ENCODE results near the gene AP1AR. TPM values are rescaled to one million over a fixed set of nuclear protein-coding genes. Genes with fewer than 3 reads are reported as not detected.

AP1AR gene
- total RNA-seq, 1 experiment from 2014 or later = 27.6 TPM

DNA sequence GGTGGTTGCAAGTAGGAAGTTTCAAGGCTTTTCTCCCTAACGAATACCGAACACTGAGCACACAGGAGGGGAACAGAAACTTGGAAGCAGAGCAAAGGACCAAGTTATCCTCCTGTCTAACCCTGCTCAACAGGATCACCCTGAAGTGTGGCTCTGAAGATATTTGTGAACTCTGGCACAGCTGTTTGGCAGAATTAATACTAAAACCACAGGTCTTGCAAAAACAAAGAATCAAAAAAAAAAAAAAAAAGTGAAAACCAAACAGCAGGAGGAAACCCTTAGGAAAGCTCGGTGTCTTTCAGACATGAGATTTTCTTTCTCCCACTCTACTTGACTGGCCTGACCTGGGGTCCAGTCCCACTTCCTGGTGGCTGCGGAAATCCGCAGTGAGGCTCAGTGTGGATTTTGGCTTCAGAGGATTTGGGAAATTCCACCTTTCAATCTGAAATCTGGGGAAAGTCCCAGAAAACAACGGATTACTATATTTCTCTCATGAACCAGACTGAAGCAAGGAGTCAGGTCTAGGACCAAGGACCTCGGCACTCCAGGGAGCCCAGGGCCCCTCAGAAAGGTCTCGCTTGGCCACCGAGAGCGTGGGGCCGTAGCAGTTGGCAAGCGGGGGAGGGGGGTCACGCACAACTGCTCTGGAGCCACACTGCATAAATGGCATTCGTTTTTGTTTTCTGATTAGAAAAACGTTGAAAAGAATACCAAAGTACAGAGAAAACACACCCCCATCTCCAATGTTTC is 53.2 kb downstream of the AP1AR start:
- peaks cover 7% of the 10 kb centered on the region; the same call in 1 of the 2 replicates for H3F3A ChIP-seq (ENCODE audit: insufficient read depth, low read depth)
- ChIA-PET POLR2A (ENCODE audit: unreplicated experiment) (interaction anchor here (0.5 to 0.6 kb wide), 2 partner anchors 14 to 178 kb away, joined by 3 to 5 read pairs; no protein-coding TSS in a partner anchor), CTCF (no interaction called here)
- H4K20me1 ChIP-seq (ENCODE audit: insufficient read depth) = no peaks in the 10 kb centered on the region
- peak; percentile 16 to 72 for DNase-seq
- TF ChIP-seq, protein P1, sequence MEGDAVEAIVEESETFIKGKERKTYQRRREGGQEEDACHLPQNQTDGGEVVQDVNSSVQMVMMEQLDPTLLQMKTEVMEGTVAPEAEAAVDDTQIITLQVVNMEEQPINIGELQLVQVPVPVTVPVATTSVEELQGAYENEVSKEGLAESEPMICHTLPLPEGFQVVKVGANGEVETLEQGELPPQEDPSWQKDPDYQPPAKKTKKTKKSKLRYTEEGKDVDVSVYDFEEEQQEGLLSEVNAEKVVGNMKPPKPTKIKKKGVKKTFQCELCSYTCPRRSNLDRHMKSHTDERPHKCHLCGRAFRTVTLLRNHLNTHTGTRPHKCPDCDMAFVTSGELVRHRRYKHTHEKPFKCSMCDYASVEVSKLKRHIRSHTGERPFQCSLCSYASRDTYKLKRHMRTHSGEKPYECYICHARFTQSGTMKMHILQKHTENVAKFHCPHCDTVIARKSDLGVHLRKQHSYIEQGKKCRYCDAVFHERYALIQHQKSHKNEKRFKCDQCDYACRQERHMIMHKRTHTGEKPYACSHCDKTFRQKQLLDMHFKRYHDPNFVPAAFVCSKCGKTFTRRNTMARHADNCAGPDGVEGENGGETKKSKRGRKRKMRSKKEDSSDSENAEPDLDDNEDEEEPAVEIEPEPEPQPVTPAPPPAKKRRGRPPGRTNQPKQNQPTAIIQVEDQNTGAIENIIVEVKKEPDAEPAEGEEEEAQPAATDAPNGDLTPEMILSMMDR (conservative IDR thresholded peaks at IDR 0.05) = no peak
- TF ChIP-seq EZH2 (IDR thresholded peaks at IDR 0.05; ENCODE audit: low read depth) = no peak
- peak overlapping the region; percentile 100 for H2AFZ ChIP-seq
- H3K9me2 ChIP-seq (ENCODE audit: insufficient read depth) = no peaks in the 10 kb centered on the region
- no peaks in the 10 kb centered on the region; the same call in 1 of the 2 replicates for H3K36me3 ChIP-seq (ENCODE audit: low read depth)
- H3K9me3 ChIP-seq (ENCODE audit: insufficient read depth, low read depth) = no peaks in the 10 kb centered on the region
- intact Hi-C loops (cut with micrococcal nuclease; ENCODE audit: unreplicated experiment) = no loop called here
- peak overlapping the region; percentile 40 for H3K27ac ChIP-seq
- peaks cover 15% of the 10 kb centered on the region for H3K4me1 ChIP-seq (replicated peaks; ENCODE audit: insufficient read depth)
- peaks cover 54% of the 10 kb centered on the region for H3K79me2 ChIP-seq (ENCODE audit: low read depth)
- peak overlapping the region; percentile 89 for H3K4me2 ChIP-seq
- no peaks in the 10 kb centered on the region for H3K27me3 ChIP-seq (ENCODE audit: insufficient read depth, low read depth)
- peak overlapping the region; percentile 79 for H3K4me3 ChIP-seq
- TSS peak; percentile 65 for BruUV-seq (replicated peaks)

DNA sequence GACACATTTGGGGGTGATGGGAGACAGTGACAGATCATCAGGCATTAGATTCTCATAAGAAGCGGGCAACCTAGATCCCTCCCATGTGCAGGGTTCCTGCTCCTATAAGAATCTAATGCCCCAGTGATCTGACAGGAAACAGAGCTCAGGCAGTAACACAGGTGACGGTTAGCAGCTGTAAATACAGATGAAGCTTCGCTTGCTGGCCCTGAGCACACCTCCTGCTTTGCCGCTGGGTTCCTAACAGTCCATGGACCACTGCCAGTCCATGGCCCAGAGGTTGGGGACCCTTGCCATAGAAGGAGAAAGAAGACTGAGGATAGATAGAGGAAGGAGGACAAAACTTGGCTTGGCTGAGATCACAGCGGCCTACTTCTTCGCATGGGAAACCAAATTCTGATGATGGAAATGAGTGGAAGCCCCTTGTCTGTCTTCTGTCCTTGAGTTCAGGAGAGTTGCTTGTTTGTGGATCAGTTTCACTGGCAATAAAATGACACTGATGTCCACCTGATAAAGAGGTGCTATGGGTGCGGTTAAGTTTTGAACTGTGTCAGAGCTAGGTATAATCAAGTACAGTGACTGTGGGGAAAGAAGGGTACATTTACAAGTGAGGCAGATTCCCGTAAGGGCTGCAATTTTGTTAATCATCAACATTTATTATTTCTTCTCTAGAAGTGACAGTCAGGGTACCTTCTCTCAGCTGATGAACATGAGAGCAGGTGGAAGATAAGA is 55.8 kb downstream of the AP1AR start:
- Histone ChIP-seq H3K27me3 (ENCODE audit: insufficient read depth, low read depth) (no peaks in the 10 kb centered on the region), H3K4me1 (replicated peaks; ENCODE audit: insufficient read depth) (peaks cover 15% of the 10 kb centered on the region), H3K36me3 (ENCODE audit: low read depth) (no peaks in the 10 kb centered on the region), H3K79me2 (ENCODE audit: low read depth) (peaks cover 31% of the 10 kb centered on the region), H3K9me2 (ENCODE audit: insufficient read depth) (no peaks in the 10 kb centered on the region), H3F3A (ENCODE audit: insufficient read depth, low read depth) (peaks cover 7% of the 10 kb centered on the region; the same call in 1 of the 2 replicates), H4K20me1 (ENCODE audit: insufficient read depth) (no peaks in the 10 kb centered on the region), H3K27ac (no peak overlapping the region), H3K4me3 (no peak overlapping the region), H2AFZ (no peak overlapping the region), H3K4me2 (no peak overlapping the region), H3K9me3 (ENCODE audit: insufficient read depth, low read depth) (no peaks in the 10 kb centered on the region)
- no peak for TF ChIP-seq EZH2 (IDR thresholded peaks at IDR 0.05; ENCODE audit: low read depth)
- TF ChIP-seq, protein P1 (conservative IDR thresholded peaks at IDR 0.05) = no peak
- no peak for DNase-seq
- BruUV-seq (replicated peaks) = no TSS peak
- intact Hi-C loops (cut with micrococcal nuclease; ENCODE audit: unreplicated experiment) = no loop called here
- ChIA-PET POLR2A (ENCODE audit: unreplicated experiment) (interaction anchor here (0.7 kb wide), 1 partner anchor 1310 kb away, joined by 5 read pairs; no protein-coding TSS in a partner anchor), CTCF (no interaction called here)

DNA sequence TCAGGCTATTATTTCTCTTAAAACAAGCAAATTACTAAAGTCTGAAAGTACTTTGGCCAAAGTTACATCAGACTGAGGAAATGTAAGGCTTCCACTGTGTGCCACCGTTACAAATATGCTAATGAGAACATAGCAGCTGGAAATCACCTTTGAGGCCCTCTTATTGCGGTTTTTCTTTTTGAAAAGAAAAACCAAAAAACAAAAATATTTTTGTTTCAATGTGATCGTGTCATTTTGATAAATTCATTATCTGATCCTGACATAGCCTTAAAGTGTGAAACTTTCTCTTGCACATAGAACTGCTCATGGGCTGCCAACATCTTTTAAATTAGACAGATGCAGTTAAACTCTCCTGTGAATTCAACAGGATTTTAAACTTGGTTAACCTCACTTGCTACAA is 56.9 kb downstream of the AP1AR start:
- Histone ChIP-seq H3K9me3 (ENCODE audit: insufficient read depth, low read depth) (no peaks in the 10 kb centered on the region), H3K4me3 (no peak overlapping the region), H3K4me2 (no peak overlapping the region), H4K20me1 (ENCODE audit: insufficient read depth) (no peaks in the 10 kb centered on the region), H3K79me2 (ENCODE audit: low read depth) (peaks cover 21% of the 10 kb centered on the region), H2AFZ (no peak overlapping the region), H3K27ac (no peak overlapping the region), H3K9me2 (ENCODE audit: insufficient read depth) (no peaks in the 10 kb centered on the region), H3K27me3 (ENCODE audit: insufficient read depth, low read depth) (no peaks in the 10 kb centered on the region), H3K4me1 (replicated peaks; ENCODE audit: insufficient read depth) (peaks cover 10% of the 10 kb centered on the region), H3F3A (ENCODE audit: insufficient read depth, low read depth) (peaks cover 7% of the 10 kb centered on the region; the same call in 1 of the 2 replicates), H3K36me3 (ENCODE audit: low read depth) (no peaks in the 10 kb centered on the region)
- intact Hi-C loops (cut with micrococcal nuclease; ENCODE audit: unreplicated experiment) = no loop called here
- DNase-seq = no peak
- BruUV-seq (replicated peaks) = no TSS peak
- no peak for TF ChIP-seq EZH2 (IDR thresholded peaks at IDR 0.05; ENCODE audit: low read depth)
- TF ChIP-seq, protein P1 (conservative IDR thresholded peaks at IDR 0.05) = no peak
- CTCF ChIA-PET = no interaction called here
- POLR2A ChIA-PET (ENCODE audit: unreplicated experiment) = no interaction called here

Data from PC-9 (cell line).